Measurements from ENCODE around the gene PERM1.

- TF ChIP-seq, protein P1, sequence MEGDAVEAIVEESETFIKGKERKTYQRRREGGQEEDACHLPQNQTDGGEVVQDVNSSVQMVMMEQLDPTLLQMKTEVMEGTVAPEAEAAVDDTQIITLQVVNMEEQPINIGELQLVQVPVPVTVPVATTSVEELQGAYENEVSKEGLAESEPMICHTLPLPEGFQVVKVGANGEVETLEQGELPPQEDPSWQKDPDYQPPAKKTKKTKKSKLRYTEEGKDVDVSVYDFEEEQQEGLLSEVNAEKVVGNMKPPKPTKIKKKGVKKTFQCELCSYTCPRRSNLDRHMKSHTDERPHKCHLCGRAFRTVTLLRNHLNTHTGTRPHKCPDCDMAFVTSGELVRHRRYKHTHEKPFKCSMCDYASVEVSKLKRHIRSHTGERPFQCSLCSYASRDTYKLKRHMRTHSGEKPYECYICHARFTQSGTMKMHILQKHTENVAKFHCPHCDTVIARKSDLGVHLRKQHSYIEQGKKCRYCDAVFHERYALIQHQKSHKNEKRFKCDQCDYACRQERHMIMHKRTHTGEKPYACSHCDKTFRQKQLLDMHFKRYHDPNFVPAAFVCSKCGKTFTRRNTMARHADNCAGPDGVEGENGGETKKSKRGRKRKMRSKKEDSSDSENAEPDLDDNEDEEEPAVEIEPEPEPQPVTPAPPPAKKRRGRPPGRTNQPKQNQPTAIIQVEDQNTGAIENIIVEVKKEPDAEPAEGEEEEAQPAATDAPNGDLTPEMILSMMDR (IDR thresholded peaks at IDR 0.05) = no peak
- no peak for TF ChIP-seq POLR2A (IDR thresholded peaks at IDR 0.05)
- TF ChIP-seq POLR2AphosphoS5 (IDR thresholded peaks at IDR 0.05) = no peak
These were observed 3.6 kb downstream of the PERM1 start for GRCh38 chr1:978069-978834.
